Liver (tissue), 9 donors: Measurements from ENCODE around the gene GAST. TPM values are rescaled to one million over a fixed set of nuclear protein-coding genes. Genes with fewer than 3 reads are reported as not detected.

Experiments
- DNase-seq: peaks from one replicate; pipeline ENCODE4 v3.0.0-alpha.2; 2017; ENCODE audit warnings: low spot score
- H3K27ac ChIP-seq, 2 donors: one replicate each; pipeline ENCODE4 v1.7.0; 2013; ENCODE audit warnings: inconsistent platforms in 2 of 2, low read length in 2 of 2, control low read depth in 1 of 2, low read depth in 1 of 2, mild to moderate bottlenecking in 1 of 2
- H3K27me3 ChIP-seq, 4 donors: one replicate each; pipeline versions ENCODE4 v1.6.1 to v1.7.0; 2013; ENCODE audit warnings: low read length in 3 of 4, inconsistent platforms in 1 of 4, mild to moderate bottlenecking in 1 of 4, moderate library complexity in 1 of 4; ENCODE audit not compliant: control insufficient read depth in 4 of 4, insufficient read depth in 4 of 4
- H3K36me3 ChIP-seq, 4 donors: one replicate each; pipeline versions ENCODE4 v1.6.1 to v1.7.0; 2013; ENCODE audit warnings: low read length in 3 of 4, mild to moderate bottlenecking in 3 of 4, low read depth in 1 of 4, moderate library complexity in 1 of 4; ENCODE audit not compliant: control insufficient read depth in 4 of 4, insufficient read depth in 3 of 4
- H3K4me1 ChIP-seq, 4 donors: one replicate each; pipeline versions ENCODE4 v1.6.1 to v1.7.0; 2013; ENCODE audit warnings: low read length in 3 of 4, mild to moderate bottlenecking in 3 of 4, moderate library complexity in 1 of 4; ENCODE audit not compliant: control insufficient read depth in 4 of 4, insufficient read depth in 4 of 4
- H3K4me3 ChIP-seq, 3 donors: one replicate each; pipeline versions ENCODE4 v1.6.1 to v1.7.0; 2013; ENCODE audit warnings: low read length in 3 of 3, control low read depth in 1 of 3, low read depth in 1 of 3, mild to moderate bottlenecking in 1 of 3
- H3K9ac ChIP-seq, 2 donors: one replicate each; pipeline ENCODE4 v1.7.0; 2013; ENCODE audit warnings: low read length in 2 of 2, mild to moderate bottlenecking in 2 of 2, moderate library complexity in 2 of 2, control low read depth in 1 of 2, low read depth in 1 of 2
- H3K9me3 ChIP-seq, 4 donors: one replicate each; pipeline versions ENCODE4 v1.6.1 to v1.7.0; 2013; ENCODE audit warnings: low read length in 3 of 4; ENCODE audit not compliant: control insufficient read depth in 4 of 4
- ATF3 ChIP-seq: IDR thresholded peaks from 2 replicates; pipeline ENCODE4 v1.6.1; 2016; ENCODE audit warnings: antibody characterized with exemption
- EGR1 ChIP-seq, 2 donors: IDR thresholded peaks; 2 replicates each; pipeline ENCODE4 v1.6.1; 2016 to 2018; ENCODE audit warnings: antibody characterized with exemption in 2 of 2, low read depth in 2 of 2
- FOXA1 ChIP-seq: IDR thresholded peaks from 2 replicates; pipeline ENCODE4 v1.6.1; 2016; ENCODE audit warnings: antibody characterized with exemption
- FOXA2 ChIP-seq: IDR thresholded peaks from 2 replicates; pipeline ENCODE4 v1.6.1; 2016; ENCODE audit warnings: antibody characterized with exemption
- GABPA ChIP-seq, 2 donors: IDR thresholded peaks in 1 of 2; conservative IDR thresholded peaks in 1 of 2; 2 replicates each; pipeline ENCODE4 v1.6.1; 2016; ENCODE audit warnings: antibody characterized with exemption in 2 of 2, mild to moderate bottlenecking in 1 of 2, moderate library complexity in 1 of 2
- HNF4A ChIP-seq, 2 donors: conservative IDR thresholded peaks; 2 replicates each; pipeline ENCODE4 v1.6.1; 2016; ENCODE audit warnings: antibody characterized with exemption in 2 of 2, mild to moderate bottlenecking in 2 of 2
- JUND ChIP-seq, 2 donors: IDR thresholded peaks; 2 replicates each; pipeline ENCODE4 v1.6.1; 2016; ENCODE audit warnings: antibody characterized with exemption in 2 of 2
- MAX ChIP-seq: IDR thresholded peaks from 2 replicates; pipeline ENCODE4 v1.6.1; 2016; ENCODE audit warnings: antibody characterized with exemption
- RAD21 ChIP-seq, 2 donors: IDR thresholded peaks; 2 replicates each; pipeline ENCODE4 v1.6.1; 2016; ENCODE audit warnings: antibody characterized with exemption in 2 of 2, mild to moderate bottlenecking in 2 of 2
- RXRA ChIP-seq, 2 donors: IDR thresholded peaks; 2 replicates each; pipeline ENCODE4 v1.6.1; 2017 to 2018; ENCODE audit warnings: antibody characterized with exemption in 2 of 2, mild to moderate bottlenecking in 1 of 2
- SP1 ChIP-seq: IDR thresholded peaks from 2 replicates; pipeline ENCODE4 v1.6.1; 2018; ENCODE audit warnings: antibody characterized with exemption, mild to moderate bottlenecking
- TAF1 ChIP-seq: conservative IDR thresholded peaks from 2 replicates; pipeline ENCODE4 v1.6.1; 2016; ENCODE audit warnings: antibody characterized with exemption, mild to moderate bottlenecking
- YY1 ChIP-seq: IDR thresholded peaks from 2 replicates; pipeline ENCODE4 v1.6.1; 2016; ENCODE audit warnings: antibody characterized with exemption, mild to moderate bottlenecking
- WGBS: extraction: QIAGEN DNeasy Blood & Tissue Kit; methylation state at CpG from one replicate; pipeline ENCODE4 v1.1.7; 2013; 5-methylcytosine and 5-hydroxymethylcytosine counted together
- polyA plus RNA-seq, 2 donors: library from polyadenylated mRNA; stranded (reverse) in 1 of 2; unstranded in 1 of 2; fragments of 200-250 nt in 1 of 2; fragments of >200 nt in 1 of 2; fragmentation: Nextera tagmentation in 1 of 2; extraction: Ambion mirVana in 1 of 2; gene quantifications; one replicate each; pipeline versions ENCODE4 v1.2.1 to v1.2.3, GENCODE V29; 2013 to 2015
- total RNA-seq, 2 donors: library from RNA; depleted of rRNA; stranded (reverse); fragments of >200 nt; gene quantifications; one replicate each; pipeline ENCODE4 v1.2.3, GENCODE V29; 2014
- TF ChIP-seq, protein P1 (sequence below): IDR thresholded peaks from 2 replicates; pipeline ENCODE4 v1.6.1; 2016; ENCODE audit warnings: antibody characterized with exemption
- TF ChIP-seq, protein P2 (sequence below): fragments of 150-350 bp; IDR thresholded peaks from 2 replicates; pipeline ENCODE4 v1.5.1; 2017; ENCODE audit warnings: improper control_type of control experiment, low read depth, low read length; ENCODE audit not compliant: missing input control
- donor health status: healthy.
- donor health status: healthy.
- donor health status: healthy.
- donor health status: healthy.
- donor health status: healthy.

GAST gene
- total and polyA plus RNA-seq, 4 donors: not detected

DNA sequence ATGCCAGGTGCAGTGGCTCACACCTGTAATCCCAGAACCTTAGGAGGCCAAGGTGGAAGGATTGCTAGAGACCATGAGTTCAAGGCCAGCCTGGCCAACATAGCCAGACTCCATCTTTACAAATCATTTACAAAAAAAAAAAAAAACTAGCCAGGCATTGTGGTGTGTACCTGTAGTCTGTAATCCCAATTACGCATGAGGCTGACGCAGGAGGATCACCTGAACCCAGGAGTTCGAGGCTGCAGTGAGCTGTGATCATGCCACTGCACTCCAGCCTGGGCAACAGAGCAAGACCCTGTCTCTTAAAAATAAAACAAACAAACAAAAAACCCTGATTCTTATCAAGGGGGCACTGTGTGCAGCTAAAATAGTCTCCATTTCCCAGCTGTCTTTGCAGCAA, 39.2 kb downstream of the GAST start:
- H3K9ac ChIP-seq: no peak overlapping the region
- WGBS: 97% methylated on average over 3 of the region's 3 CpGs
- TF ChIP-seq, protein P1, sequence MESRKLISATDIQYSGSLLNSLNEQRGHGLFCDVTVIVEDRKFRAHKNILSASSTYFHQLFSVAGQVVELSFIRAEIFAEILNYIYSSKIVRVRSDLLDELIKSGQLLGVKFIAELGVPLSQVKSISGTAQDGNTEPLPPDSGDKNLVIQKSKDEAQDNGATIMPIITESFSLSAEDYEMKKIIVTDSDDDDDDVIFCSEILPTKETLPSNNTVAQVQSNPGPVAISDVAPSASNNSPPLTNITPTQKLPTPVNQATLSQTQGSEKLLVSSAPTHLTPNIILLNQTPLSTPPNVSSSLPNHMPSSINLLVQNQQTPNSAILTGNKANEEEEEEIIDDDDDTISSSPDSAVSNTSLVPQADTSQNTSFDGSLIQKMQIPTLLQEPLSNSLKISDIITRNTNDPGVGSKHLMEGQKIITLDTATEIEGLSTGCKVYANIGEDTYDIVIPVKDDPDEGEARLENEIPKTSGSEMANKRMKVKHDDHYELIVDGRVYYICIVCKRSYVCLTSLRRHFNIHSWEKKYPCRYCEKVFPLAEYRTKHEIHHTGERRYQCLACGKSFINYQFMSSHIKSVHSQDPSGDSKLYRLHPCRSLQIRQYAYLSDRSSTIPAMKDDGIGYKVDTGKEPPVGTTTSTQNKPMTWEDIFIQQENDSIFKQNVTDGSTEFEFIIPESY: no peak
- no peak for TF ChIP-seq GABPA (IDR thresholded peaks at IDR 0.05 in 1 of 2, conservative IDR thresholded peaks at IDR 0.05 in 1 of 2)
- TF ChIP-seq YY1: no peak
- no peak for TF ChIP-seq JUND (IDR thresholded peaks at IDR 0.05)
- peaks cover 4 to 17% (median 11%) of the 10 kb centered on the region in 4 donors for H3K36me3 ChIP-seq
- no peaks in the 10 kb centered on the region for H3K9me3 ChIP-seq
- H3K4me1 ChIP-seq: no peaks in the 10 kb centered on the region
- DNase-seq: no peak
- H3K27ac ChIP-seq: no peak overlapping the region
- no peaks in the 10 kb centered on the region for H3K27me3 ChIP-seq
- no peak overlapping the region for H3K4me3 ChIP-seq

GRCh38 chr17:41754066-41754465, 41.9 kb downstream of the GAST start:
- H3K4me1 ChIP-seq: no peaks in the 10 kb centered on the region
- no peak overlapping the region for H3K4me3 ChIP-seq
- WGBS: 89% methylated on average over 12 of the region's 12 CpGs
- TF ChIP-seq MAX: no peak
- TF ChIP-seq, protein P2, sequence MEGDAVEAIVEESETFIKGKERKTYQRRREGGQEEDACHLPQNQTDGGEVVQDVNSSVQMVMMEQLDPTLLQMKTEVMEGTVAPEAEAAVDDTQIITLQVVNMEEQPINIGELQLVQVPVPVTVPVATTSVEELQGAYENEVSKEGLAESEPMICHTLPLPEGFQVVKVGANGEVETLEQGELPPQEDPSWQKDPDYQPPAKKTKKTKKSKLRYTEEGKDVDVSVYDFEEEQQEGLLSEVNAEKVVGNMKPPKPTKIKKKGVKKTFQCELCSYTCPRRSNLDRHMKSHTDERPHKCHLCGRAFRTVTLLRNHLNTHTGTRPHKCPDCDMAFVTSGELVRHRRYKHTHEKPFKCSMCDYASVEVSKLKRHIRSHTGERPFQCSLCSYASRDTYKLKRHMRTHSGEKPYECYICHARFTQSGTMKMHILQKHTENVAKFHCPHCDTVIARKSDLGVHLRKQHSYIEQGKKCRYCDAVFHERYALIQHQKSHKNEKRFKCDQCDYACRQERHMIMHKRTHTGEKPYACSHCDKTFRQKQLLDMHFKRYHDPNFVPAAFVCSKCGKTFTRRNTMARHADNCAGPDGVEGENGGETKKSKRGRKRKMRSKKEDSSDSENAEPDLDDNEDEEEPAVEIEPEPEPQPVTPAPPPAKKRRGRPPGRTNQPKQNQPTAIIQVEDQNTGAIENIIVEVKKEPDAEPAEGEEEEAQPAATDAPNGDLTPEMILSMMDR: no peak
- TF ChIP-seq RXRA (IDR thresholded peaks at IDR 0.05): no peak
- no peak for TF ChIP-seq SP1
- TF ChIP-seq TAF1: no peak
- H3K27ac ChIP-seq: no peak overlapping the region
- no peak for DNase-seq
- H3K27me3 ChIP-seq: no peaks in the 10 kb centered on the region
- H3K36me3 ChIP-seq: peaks cover 16 to 38% (median 25%) of the 10 kb centered on the region in 4 donors
- H3K9me3 ChIP-seq: no peaks in the 10 kb centered on the region
- H3K9ac ChIP-seq: no peak overlapping the region

- Histone ChIP-seq H3K4me1 (no peaks in the 10 kb centered on the region), H3K27me3 (no peaks in the 10 kb centered on the region), H3K36me3 (peaks cover 27 to 73% (median 47%) of the 10 kb centered on the region in 4 donors), H3K27ac (no peak overlapping the region), H3K4me3 (no peak overlapping the region), H3K9me3 (no peaks in the 10 kb centered on the region), H3K9ac (no peak overlapping the region)
- 86% methylated on average over 9 of the region's 9 CpGs for WGBS
- no peak for DNase-seq
- TF ChIP-seq SP1 (no peak), RAD21 (IDR thresholded peaks at IDR 0.05) (no peak), ATF3 (no peak), HNF4A (conservative IDR thresholded peaks at IDR 0.05) (no peak), FOXA1 (no peak), JUND (IDR thresholded peaks at IDR 0.05) (no peak), EGR1 (IDR thresholded peaks at IDR 0.05; ENCODE audit: low read depth in 2 of 2) (no peak), YY1 (no peak), FOXA2 (no peak), RXRA (IDR thresholded peaks at IDR 0.05) (no peak)
Observed at GRCh38 chr17:41758601-41759000, 46.5 kb downstream of the GAST start.
